Measurements from ENCODE around the gene ZNF207.
"Not testable (repeated sequence)": the region's sequence is repeated elsewhere in the genome, so short reads cannot be mapped to it uniquely, and the experiment has no call there.

ZNF207 gene

DNA sequence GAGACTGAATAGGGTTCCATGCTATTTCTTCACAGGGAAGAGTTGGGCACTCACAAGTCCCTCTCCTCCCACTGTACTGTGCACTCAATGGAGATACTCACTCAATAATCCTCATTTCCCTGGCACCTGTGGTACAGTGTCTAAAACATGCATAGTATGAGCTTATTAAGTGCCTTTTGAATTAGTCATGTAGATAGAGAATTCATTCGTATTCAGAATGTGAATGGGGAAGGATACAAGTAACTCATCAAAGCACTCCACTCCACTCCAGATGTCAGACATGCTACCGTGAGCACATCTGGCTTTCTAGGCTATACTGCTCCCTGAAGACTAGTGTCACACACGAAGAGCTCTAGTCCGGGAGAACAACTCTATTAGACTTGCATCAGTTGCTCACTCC, 14.3 kb upstream of the ZNF207 start:
- DNase-seq, result no peak

DNA sequence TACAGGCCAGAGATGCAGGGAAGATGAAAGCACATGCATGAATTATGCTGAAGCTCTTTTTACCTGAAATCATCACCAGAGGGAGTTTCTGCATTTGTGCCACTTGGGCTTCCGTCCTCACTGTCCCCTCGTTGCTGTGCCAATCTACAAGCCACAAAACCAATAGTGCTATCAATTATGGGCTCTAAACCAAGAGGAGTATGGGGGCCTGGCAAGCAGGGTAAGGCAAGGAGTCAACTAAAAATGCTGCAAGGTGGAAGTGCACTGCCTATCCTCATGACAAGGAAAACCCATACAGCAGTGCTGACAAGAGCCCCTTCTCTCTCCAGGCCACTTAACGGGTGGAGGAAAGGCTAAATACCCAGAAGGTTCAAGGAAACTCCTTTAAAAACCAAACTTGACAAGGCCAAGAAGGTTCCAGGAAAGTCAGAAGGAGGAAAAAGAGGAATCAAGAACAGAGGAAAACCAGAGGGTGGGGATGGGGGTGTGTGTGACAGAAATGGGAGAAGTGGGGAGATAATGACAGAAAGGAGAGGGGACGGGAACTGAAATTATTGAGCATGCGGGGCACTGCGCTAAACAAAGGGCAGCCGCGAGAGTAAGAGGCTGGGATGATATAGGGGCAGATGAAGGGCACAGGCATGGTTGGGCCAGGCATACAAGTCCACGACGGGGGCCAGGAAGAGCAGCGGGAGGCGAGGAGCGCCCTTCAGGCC, 8.7 kb upstream of the ZNF207 start:
- DNase-seq, result no peak

DNA sequence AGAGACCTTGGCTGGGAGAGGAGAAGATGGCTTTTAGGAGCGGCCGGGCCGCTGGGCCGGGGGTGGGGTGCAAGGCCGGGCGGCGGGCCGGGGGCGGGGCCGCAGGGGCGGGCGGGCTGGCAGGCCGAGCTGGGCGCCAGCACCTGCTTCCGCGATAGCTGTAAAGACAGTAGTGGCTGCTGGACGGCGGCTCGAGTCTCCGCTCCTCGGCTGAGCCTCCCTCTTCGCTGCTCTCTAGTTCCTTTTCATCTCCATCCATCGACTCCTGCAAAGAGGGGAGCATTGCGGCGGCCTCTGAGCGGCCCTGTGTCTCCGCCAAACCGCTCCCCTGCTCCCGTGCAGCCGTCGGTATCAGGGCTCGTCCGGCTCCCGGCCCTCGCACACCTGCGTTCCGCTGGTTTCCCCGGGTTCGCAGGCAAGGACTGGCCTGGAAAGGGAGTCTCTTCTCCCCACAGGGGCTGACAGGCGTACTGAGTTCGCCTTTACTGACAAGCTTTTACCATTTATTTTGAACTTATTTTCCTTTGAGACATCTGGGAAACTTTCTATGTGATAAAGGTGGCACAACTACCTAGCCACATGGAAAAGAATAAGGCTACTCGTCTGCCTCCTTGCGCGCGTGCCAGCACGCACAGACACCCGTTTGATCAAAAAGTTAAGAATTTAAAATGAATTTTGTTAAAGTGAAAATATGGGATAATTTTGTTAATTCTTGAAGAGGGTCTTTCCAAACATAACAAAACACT, 7.9 kb upstream of the ZNF207 start, which contains the start of gene C17orf75:
Gene C17orf75, minus strand, starts transcription at position 317 of the 746 bp plus-strand sequence. Its CDS starts 34 bp downstream, at position 283.
- DNase-seq, result peak; percentile 87

DNA sequence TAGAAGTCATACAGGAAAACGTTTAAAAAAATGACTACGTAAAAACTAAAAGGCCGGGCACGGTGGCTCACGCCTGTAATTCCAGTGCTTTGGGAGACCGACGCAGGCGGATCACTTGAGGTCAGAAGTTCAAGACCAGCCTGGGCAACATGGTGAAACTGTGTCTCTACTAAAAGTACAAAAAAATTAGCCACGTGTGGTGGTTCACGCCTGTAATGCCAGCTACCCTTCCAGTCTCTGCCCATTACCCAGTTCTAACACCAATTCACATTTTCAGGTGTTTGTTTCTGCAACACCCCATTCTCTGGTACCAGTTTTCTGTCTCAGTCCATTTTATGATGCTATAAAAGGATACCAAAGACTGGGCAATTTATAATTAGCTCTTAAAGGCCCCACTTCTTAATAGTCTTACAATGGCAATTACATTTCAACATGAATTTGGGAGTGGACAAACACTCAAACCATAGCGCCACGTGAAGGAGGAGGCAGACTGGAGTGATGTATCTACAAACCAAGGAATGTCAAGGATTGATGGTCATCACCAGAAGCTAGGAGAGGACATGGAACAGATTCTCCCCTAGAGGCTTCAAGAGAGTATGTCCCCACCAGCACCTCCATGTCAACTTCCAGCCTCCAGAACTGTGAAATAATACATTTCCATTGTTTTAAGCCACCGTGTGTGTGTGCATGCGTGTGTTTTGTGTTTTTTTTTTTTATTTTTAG, 7.2 kb upstream of the ZNF207 start:
- no peak for DNase-seq

DNA sequence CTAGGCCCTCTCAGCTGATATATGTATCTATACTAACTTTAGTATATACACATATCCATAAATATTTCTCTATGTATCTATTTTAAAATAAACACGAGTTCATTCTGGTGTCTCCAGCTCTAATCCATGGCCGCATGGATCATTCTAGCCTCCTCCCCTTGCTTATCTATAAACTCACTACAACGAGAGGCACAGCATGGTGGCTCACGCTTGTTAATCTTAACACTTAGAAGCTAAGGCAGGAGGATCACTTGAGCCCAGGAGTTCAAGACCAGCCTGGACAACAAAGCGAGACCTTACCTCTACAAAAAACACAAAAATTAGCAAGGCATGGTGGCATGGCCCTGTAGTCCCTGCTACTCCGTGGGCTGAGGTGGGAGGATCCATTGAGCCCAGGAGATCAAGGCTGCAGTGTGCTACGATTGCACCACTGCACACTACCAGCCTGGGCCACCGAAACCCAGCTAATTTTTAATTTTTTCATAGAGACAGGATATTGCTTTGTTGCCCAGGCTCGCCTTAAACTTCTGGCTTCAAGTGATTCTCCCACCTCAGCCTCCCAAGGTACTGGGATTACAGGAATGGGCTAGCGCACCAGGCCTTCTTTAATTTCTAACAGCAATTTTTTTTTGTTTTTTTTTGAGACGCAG, 3.9 kb upstream of the ZNF207 start:
- no peak for DNase-seq

DNA sequence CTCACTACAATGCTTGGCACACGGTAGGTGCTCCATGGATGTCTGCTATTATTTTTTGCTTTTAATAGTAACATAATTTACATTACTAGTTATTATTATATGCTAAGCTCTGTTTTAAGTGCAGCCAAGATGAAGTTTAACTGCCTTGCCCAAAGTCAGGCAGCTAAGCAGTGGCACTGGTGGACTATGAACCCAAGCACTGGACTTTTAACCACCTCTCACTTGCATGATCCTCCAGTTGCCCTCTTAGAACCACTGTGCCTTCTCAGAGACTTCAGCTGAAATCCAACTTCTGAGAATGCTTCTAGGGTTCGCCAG, 1.5 kb upstream of the ZNF207 start:
- DNase-seq, result no peak

DNA sequence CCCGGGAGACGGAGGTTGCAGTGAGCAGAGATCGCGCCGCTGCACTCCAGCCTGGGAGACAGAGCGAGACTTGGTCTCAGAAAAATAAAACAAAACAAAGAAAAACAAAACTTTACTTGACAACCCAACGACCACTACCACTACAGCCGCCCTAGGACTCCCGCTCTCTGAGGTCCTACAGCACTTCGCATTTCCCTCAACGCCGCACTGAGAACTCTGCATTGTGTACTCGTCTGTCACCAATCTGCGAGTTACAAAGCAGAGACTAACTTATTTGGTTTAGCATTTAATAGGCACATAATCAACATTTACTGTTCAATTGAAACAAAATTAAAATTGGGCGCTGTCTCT, 479 bp upstream of the ZNF207 start:
- DNase-seq, result no peak

DNA sequence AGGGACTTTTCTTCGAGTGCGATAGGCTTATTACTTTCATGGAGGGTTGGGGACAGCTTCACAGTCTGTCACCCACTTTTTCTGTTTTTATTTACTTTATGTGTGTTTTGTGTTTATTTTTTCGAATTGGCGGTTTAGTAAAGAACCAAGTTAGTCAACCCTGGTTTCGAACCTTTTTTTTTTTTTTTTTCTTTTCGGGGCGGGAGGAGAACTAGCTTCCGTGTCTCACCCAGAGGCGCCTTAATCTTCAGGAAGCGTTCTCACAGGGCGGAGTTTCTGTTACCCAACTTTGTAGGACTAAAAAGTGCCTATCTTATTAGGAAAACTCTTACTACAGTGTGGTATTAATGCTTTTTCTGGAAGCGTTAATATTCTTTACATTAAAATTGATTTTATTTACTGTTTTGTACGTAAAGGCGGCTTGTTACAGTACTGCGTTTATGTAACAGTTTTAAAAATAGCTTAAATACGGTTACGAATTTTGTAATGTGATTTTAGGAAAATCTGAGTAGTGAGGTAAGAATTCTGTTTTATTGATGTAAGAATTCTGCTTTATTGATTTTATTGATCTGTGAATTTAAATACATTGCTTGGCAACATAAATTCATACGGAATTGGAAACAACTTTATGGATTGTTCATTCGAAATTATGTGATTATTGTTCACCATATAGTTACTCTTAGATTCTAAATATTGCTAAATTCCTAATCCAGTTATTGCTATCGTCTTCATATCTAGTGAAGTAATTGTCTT, 885 bp downstream of the ZNF207 start:
- no peak for DNase-seq

DNA sequence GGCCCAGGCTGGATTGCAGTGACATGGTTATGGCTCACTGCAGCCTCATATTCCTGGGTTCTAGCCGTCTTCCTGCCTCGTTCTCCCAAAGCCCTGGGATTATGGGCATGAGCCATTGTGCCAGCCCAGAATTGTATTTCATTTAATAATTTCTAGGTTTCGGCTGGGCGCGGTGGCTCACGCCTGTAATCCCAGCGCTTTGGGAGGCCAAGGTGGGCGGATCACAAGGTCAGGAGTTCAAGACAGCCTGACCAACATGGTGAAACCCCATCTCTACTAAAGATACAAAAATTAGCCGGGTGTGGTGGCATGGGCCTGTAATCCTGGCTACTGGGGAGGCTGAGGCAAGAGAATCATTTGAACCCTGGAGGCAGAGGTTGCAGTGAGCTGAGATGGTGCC, 2.8 kb downstream of the ZNF207 start:
- DNase-seq, result not testable (repeated sequence)

DNA sequence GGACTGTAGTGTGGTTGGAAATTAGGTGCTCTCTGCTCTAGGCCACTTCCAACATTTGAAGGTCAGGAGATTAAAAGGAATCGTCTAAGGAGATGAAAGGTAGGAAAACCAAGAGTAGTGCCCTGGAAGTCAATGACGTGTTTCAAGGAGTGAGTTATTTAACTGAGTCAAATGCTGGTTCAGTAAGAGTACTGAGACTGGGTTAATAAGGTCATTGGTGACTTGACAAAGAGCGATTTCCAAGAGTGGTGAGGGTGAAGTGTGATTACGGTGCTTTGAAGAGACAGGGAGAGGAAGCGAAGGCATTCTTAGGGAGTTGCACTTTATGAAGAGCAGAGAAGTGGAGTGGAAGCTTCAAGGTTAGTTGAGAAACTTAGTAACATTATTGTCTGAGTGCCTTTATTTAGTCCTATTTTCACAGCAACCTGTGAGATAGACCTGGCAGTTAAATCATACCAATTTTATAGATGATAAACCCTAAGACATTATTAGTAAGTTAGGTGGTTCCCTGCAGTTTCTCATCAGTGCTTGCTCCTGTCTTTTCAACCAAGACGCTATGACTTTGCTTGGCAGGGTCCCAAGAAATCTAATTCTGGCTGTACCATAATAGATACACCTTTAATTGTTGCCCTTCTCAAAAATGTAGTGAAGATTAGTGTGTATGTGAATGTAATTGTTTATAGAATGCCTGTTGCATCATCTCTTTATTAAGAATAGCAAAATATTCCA, 5.9 kb downstream of the ZNF207 start:
- no peak for DNase-seq

DNA sequence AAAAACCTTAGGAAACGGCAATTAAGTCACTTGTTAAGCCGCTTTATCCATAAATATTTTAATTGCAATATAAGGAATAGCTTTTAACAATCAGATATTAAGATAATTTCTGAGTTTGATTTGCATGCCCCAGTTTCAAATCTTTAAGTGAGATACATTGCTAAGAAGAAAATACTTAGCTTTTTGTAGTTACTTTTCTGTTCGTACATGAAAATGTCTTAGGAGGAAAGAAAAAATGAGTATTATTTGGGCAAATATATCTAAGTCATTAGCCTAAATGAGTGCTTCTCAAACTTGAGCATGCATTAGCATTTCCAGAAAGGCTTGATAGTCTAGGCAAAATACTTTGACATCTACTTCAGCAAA, 6.4 kb downstream of the ZNF207 start:
- DNase-seq, result no peak

DNA sequence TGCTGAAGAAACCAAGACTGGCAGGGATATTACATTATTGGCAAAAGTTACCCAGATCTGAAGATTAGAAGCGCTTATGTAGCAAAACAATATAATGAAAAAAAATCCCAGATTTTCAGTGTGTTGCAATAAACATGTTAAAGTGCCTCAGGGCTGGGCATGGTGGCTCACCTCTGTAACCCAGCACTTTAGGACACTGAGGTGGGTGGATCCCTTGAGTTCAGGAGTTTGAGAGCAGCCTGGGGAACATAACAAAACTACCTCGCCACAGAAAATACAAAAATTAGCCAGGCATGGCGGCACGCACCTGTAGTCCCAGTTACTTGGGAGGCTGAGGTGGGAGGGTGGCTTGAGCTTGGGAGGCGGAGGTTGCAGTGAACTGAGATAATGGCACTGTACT, 6.8 kb downstream of the ZNF207 start:
- DNase-seq, result no peak

DNA sequence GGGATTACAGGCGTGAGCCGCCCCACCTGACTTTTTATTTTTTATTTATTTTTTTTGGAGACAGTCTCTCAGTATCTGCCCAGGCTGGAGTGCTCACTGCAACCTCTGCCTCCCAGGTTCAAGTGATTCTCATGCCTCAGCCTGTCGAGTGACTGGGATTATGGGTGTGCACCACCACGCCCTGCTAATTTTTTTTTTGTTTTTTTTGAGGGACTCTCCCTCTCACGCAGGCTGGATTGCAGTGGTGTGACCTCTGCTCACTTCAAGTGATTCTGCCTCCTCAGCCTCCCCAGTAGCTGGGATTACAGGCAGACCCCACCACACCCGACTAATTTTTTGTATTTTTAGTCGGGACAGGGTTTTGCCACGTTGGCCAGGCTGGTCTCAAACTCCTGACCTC, 7.7 kb downstream of the ZNF207 start:
- DNase-seq, result no peak

DNA sequence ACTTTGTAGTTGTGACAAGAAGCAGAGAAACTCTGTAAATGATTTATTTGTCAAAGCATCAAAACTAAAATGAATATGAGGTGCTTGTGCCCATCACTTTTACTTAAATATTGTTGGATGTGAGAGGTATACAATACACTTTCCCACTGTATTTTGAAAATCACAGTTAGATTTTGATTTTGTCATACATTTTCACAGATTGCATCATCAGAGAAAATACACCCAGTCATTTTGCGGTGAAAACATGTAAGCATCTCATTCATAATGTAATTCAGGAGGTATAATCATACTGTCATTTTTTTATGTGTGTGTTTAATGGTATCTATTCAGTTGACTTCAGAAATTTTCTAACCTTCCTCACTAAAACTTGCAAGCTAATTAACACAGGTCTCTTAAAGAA, 11.3 kb downstream of the ZNF207 start:
- DNase-seq, result no peak

DNA sequence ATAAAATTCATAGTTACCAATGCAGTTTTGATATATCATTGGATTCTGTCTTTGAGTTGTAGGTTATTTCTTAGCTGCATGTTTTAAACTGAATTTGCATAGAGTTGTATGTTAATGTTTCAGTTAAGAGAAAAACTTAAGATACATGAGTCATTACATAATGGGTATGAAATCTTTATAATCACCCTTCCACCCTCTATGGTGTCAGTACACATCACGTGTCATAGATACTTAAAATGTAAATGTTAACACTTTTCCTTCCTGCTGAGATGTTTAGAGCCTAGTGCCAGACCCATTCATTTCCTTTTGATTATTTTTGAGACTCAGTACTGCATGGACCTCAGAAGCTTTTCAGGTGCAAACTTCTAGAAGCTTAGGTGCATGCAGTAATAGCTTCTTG, 20.5 kb downstream of the ZNF207 start:
- no peak for DNase-seq

DNA sequence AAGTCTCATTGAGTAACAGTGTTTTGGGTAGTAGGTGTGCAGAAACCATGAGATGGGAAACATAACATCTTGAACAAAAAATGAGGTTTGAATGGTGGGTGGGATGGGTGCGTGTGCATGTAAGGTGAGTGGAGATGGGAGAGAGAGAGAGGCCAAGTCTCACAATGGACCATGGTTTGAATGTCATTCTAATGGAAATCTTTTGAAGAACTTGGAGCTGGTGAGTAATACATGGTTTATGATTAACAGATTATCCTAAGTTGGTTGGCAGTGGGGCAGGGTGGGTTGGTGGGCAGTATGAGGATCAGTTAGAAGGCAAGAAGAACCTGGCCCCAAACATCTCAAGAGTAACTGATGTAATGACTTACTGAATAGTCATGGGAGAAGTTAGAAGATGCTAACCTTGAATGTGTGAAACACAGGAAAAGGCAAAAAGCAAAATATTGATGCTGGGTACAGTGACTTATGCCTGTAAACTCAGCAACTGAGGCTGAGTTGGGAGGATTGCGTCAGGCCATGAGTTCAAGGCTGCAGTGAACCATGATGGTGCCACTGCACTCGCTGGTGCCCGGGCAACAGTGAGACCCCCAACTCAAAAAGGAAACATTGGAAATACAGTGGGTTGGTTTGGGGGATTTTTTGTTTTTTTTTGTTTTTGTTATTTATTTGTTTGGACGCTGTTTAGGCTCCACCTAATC, 32.7 kb downstream of the ZNF207 start:
- DNase-seq, result no peak

DNA sequence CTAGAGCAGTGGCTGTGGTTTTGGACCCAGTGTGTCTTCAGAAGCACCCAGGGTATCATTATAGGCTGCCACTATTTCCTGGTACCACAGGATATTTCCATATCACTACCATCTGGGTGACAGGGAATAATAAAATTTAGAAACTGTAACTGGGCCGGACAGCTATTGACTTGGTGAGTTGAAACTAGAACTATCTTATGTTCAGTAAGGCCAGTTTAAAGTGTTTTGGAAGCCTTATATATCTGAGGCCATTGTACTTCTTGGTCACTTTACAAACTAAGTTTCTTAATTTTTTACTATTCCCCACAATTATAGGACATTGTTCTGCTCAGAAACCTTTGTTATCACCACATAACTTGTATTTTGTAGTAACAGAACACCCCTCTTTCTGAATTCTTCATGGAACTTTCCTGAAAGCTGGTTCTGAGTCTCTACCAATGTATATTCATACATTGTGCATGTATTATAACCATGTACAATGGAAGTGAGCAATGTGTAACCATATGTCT, 34.0 kb downstream of the ZNF207 start:
- DNase-seq, result no peak

DNA sequence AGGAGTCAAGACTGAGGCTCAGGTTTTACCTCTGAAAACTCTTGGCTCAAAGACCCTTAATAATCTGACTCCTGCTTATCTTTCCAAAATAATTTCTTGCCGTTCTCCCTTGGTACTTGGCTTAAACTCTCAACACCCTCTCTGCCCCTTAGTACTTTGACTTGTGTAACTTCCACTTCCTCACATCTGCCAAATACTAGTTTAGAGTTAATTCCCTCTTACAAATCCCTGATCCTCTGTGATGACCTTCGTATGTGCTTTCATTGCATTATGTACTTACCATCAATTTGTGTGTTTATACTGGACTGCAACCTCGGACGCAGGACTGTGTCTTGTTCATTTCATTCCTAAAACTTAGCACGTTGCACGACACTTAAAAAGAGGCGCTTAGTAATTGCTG, 35.2 kb downstream of the ZNF207 start:
- no peak for DNase-seq

DNA sequence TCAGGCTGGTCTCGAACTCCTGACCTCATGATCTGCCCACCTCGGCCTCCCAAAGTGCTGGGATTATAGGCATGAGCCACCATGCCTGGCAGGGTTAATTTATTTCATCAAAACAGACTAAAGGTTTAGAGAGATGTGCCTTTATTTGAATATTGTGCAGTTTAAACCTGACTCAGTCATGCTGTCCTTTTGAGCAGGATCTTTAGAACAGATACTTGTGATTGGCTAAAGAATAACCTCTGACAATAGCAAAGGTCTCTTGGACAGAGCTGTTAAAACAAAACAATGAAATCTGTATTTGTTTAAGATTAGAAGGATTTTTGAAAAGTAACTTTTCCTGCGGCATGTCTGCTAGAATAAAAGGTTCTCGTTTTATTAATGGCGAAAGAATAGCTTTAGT, 36.0 kb downstream of the ZNF207 start:
- no peak for DNase-seq

DNA sequence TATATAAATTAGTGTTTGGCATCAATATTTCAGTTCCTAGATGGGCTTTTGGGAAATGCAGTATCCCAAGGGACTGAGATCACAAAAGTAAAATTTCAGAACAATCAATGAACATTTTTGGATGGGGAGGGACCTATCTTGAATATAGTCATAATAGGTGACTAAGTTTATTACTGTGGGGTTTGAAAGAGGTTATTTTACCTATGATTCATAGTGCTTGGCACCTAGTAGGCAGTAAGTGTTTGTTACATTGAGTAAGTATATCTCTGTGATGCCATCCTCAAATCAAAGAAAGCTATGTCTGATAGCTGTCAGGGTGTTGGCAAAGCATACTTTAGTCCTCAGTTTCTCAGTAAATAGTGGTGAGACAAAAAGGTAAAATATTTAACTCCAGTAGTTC, 36.9 kb downstream of the ZNF207 start:
- no peak for DNase-seq

DNA sequence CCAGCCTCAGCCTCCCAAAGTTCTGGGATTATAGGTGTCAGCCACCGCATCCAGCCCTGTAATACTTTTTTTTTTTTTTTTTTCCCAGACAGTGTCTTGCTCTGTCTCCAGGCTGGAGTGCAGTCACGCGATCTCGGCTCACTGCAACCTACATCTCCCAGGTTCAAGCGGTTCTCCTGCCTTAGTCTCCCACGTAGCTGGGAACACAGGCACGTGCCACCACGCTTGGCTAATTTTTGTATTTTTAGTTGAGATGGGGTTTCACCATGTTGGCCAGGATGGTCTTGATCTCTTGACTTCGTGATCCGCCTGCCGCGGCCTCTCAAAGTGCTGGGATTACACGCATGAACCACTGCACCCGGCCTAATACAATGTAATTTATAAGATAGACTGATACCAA, 38.2 kb downstream of the ZNF207 start:
- DNase-seq, result not testable (repeated sequence)
